ENCODE data around the gene MED15.

GRCh38 chr22:20591660-20592310, 84.4 kb downstream of the MED15 start:
- no peak for TF ChIP-seq CTCF (IDR thresholded peaks at IDR 0.05; ENCODE audit: control extremely low read depth in 1 of 3, insufficient read depth in 1 of 3, low read depth in 1 of 3, low read length in 3 of 3)
- no peak for TF ChIP-seq BCL11A (IDR thresholded peaks at IDR 0.05; ENCODE audit: low read depth in 2 of 2, low read length in 2 of 2)
- no peak for TF ChIP-seq CEBPB (IDR thresholded peaks at IDR 0.05; ENCODE audit: low read depth, low read length)
- no peak for TF ChIP-seq HDAC2 (IDR thresholded peaks at IDR 0.05; ENCODE audit: borderline replicate concordance in 1 of 2, low read depth in 2 of 2, low read length in 2 of 2)

All from H1 (cell line).